ENCODE results near the gene NUP50.

The NUP50 gene

DNA sequence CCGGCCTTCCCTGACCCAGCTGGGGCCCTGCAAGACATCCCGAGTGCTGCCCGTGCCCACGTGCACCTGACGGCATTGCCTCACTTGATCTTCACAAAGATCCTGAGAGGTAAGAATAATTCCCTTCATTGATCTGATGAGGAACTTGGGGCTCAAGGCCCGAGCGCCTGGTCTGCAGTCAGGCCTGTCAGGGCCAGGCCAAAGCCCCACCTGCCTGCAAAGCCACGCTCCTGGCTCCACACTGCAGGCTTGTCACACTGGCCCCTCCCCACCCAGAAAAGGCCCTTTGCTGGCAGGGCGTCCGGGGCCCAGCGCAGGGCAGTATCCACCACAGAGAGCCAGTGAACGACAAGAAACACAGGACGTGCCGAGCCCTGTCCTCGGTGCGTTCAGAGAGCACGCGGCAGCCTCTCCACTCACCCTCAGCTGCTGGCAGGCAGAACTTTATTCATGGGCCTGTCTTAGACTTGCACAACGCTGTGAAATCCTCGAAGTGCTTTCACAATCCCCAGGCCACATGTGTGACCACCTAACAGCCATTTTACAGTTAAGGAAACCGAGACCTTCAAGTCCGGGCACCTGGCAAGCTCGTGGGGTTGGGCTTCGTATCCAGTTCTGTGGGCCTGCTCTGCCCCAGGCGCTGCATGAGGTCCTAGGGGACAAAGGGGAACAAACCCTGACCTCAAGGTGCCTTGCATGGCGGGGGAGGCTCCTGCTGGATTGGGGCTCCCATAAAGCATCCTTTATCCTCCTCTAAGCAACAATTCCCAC lies 62.2 kb downstream of the NUP50 start:
- TF ChIP-seq, protein P1, sequence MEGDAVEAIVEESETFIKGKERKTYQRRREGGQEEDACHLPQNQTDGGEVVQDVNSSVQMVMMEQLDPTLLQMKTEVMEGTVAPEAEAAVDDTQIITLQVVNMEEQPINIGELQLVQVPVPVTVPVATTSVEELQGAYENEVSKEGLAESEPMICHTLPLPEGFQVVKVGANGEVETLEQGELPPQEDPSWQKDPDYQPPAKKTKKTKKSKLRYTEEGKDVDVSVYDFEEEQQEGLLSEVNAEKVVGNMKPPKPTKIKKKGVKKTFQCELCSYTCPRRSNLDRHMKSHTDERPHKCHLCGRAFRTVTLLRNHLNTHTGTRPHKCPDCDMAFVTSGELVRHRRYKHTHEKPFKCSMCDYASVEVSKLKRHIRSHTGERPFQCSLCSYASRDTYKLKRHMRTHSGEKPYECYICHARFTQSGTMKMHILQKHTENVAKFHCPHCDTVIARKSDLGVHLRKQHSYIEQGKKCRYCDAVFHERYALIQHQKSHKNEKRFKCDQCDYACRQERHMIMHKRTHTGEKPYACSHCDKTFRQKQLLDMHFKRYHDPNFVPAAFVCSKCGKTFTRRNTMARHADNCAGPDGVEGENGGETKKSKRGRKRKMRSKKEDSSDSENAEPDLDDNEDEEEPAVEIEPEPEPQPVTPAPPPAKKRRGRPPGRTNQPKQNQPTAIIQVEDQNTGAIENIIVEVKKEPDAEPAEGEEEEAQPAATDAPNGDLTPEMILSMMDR (IDR thresholded peaks at IDR 0.05; ENCODE audit: low read depth, low read length, missing control alignments) = no peak
- in situ Hi-C loops (cut with HindIII; ENCODE audit: low pct_ligation_motif_present, low sequenced_read_pairs) = no loop called here
- Histone ChIP-seq H3K4me3 (ENCODE audit: low read depth, low read length) (no peak overlapping the region), H3K36me3 (replicated peaks) (no peaks in the 10 kb centered on the region), H3K27ac (no peak overlapping the region), H3K27me3 (replicated peaks) (no peaks in the 10 kb centered on the region)
- no peak for DNase-seq

DNA sequence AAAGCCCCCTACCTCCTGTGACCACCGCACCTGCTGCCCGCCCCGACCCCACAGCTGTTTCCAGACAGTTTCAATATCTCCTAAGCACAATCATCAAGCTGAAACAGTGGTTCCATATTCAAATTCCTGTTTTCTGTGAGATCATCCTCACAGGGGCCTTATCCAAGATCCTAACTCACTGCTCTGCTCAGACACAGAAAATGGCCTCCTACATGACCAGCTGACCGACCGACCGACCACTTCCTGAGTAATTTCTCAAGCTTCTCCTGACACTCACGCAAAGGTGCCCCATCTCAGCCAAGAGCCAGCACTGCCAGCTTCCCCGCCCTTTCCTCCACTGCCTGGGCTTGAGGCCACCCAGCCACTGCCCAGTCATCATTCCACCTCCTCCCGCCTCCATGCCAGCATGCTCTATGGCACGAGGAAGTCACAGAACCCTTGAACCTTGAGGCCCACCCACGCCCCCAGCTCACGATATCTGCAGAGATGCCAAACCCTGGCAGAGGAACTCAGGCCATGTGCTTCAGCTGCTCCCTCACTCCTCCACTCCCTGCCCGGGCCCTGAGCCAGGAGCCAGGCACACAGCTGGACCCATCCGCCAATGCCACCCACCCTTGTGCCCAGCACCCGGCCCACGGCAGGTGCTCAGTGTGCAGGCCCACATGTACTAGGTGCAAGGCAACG lies 62.9 kb downstream of the NUP50 start:
- H3K36me3 ChIP-seq (replicated peaks) = no peaks in the 10 kb centered on the region
- DNase-seq = no peak
- TF ChIP-seq, protein P1 (IDR thresholded peaks at IDR 0.05; ENCODE audit: low read depth, low read length, missing control alignments) = no peak
- in situ Hi-C loops (cut with HindIII; ENCODE audit: low pct_ligation_motif_present, low sequenced_read_pairs) = no loop called here
- H3K27me3 ChIP-seq (replicated peaks) = no peaks in the 10 kb centered on the region
- H3K27ac ChIP-seq = no peak overlapping the region
- no peak overlapping the region for H3K4me3 ChIP-seq (ENCODE audit: low read depth, low read length)

DNA sequence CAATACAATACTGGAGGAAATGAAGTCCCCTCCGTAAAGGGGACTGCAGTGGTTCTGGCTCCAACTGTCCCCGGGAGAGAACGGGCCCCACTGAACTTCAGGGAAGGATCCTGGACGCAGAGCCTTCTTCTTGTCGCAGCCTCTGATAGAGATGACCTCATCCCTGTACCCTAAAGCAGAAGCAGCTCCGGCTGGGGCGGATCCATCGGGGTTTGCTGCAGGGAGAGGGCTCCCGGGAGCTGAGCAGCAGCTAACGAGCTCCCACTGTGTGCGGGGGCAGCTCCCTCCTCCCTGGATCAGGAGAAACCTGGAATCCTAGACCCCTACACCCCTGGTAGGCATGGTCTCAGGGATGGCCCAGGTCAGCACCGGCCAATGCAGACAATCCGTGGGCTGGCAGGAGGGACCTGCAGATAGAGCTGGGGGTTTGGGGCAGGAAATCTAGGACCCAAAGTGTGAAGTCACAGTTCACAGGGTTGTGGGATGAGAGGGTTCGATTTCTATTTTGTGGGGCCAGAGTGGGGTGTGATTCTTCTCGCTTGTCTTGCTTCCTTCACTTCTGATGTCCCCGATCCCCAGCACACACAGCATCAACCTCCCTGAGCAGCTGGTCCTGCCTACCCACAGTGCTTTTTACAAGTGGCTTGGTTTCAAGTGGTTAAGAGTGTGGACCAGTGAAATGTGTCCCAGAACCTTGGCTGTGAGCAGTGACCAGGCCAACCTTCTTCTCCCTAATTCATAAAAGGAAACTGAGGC lies 64.1 kb downstream of the NUP50 start:
- no peaks in the 10 kb centered on the region for H3K36me3 ChIP-seq (replicated peaks)
- TF ChIP-seq, protein P1 (IDR thresholded peaks at IDR 0.05; ENCODE audit: low read depth, low read length, missing control alignments) = no peak
- in situ Hi-C loops (cut with HindIII; ENCODE audit: low pct_ligation_motif_present, low sequenced_read_pairs) = no loop called here
- DNase-seq = no peak
- no peak overlapping the region for H3K27ac ChIP-seq
- no peak overlapping the region for H3K4me3 ChIP-seq (ENCODE audit: low read depth, low read length)
- no peaks in the 10 kb centered on the region for H3K27me3 ChIP-seq (replicated peaks)

DNA sequence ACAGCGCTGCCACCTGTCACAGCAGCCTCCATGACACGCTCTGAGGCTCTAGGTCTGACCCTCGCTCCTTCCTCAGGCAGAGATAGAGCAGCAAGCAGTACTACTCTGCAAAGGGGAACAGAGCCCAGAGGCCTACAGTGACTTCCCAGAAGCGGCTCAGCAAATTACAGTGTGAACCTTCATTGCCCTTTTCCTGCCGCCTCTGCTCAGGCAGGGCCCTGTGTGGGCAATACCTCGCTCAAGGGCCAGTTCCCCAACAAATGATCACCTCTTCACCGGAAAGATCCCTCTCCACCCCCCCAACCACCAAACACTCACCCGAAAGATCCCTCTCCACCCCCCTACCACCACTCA lies 64.7 kb downstream of the NUP50 start:
- Histone ChIP-seq H3K36me3 (replicated peaks) (no peaks in the 10 kb centered on the region), H3K27me3 (replicated peaks) (no peaks in the 10 kb centered on the region), H3K27ac (no peak overlapping the region), H3K4me3 (ENCODE audit: low read depth, low read length) (no peak overlapping the region)
- in situ Hi-C loops (cut with HindIII; ENCODE audit: low pct_ligation_motif_present, low sequenced_read_pairs) = no loop called here
- DNase-seq = no peak
- TF ChIP-seq, protein P1 (IDR thresholded peaks at IDR 0.05; ENCODE audit: low read depth, low read length, missing control alignments) = no peak

DNA sequence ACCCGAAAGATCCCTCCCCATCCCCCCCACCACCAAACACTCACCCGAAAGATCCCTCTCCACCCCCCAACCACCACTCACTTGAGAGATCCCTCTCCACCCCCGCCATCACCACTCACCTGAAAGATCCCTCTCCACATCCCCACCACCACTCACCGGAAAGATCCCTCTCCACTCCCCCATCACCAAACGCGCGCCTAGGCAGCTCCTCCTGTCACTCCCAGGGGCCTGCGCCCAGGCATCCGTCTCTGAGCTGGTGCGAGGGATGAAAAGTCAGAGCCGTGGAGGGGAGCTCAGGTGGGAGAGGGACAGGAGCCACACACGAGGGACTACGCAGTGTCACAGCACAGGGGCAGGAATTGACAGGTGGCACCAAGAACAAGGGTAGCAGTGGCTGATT lies 65.5 kb downstream of the NUP50 start:
- H3K36me3 ChIP-seq (replicated peaks) = no peaks in the 10 kb centered on the region
- in situ Hi-C loops (cut with HindIII; ENCODE audit: low pct_ligation_motif_present, low sequenced_read_pairs) = no loop called here
- H3K27ac ChIP-seq = no peak overlapping the region

More for the DNA sequence above, 65.5 kb downstream of the NUP50 start:
- Histone ChIP-seq H3K4me3 (ENCODE audit: low read depth, low read length) (no peak overlapping the region), H3K27me3 (replicated peaks) (no peaks in the 10 kb centered on the region)
- TF ChIP-seq, protein P1 (IDR thresholded peaks at IDR 0.05; ENCODE audit: low read depth, low read length, missing control alignments) = no peak
- DNase-seq = no peak

Measured in brain microvascular endothelial cell (primary cell).